K562 (cell line): ENCODE data around the gene CACNA2D3. TPM values are rescaled to one million over a fixed set of nuclear protein-coding genes. Genes with fewer than 3 reads are reported as not detected.

Experiments
- ATAC-seq: fragments of 200-7000 bp; cut with Tn5 transposase; 3 replicates; pipeline ENCODE4 v1.9.1; 2020; ENCODE audit warnings: moderate library complexity
- BruUV-seq: library from RNA; stranded (reverse); fragments of 400-500 nt; replicated peaks from 2 replicates; lab custom pipeline; 2021; lab: Mats Ljungman, UMichigan
- CTCF ChIA-PET: fragments of 300-600 bp; formaldehyde crosslinking; extraction: SDS; loops from one replicate; lab custom pipeline; 2021; ENCODE audit warnings: low intra/inter-chr PET ratio; lab: Yijun Ruan, JAX
- POLR2A ChIA-PET: fragments of 300-600, 350-650 bp; sonication (Branson Sonifier 250); formaldehyde crosslinking; extraction: SDS; loops from one replicate; lab custom pipeline; 2021; ENCODE audit warnings: antibody characterized with exemption, inconsistent platforms; lab: Yijun Ruan, JAX
- DNase-seq, 4 experiments: peaks; one replicate each; pipeline versions ENCODE4 v3.0.0 to v3.0.0-alpha.2; 2011 to 2018; ENCODE audit warnings: low spot score in 3 of 4, mixed read lengths in 3 of 4; ENCODE audit errors: extremely low read depth in 1 of 4
- FAIRE-seq: peaks from 2 replicates; lab custom pipeline; 2011; peaks lifted over from hg19 to GRCh38; lab: Jason Lieb, UNC
- H2AFZ ChIP-seq: 2 replicates; pipeline ENCODE4 v1.6.0; 2011; ENCODE audit warnings: low read depth, low read length, control low read depth, inconsistent platforms
- H3K27ac ChIP-seq: fragments of 200-600 bp; 3 replicates; pipeline ENCODE4 v1.8.0; 2011; ENCODE audit warnings: low read depth, mild to moderate bottlenecking, control low read depth, inconsistent platforms, low read length, moderate library complexity, mixed read lengths; ENCODE audit errors: extremely low read depth
- H3K27me3 ChIP-seq, 2 experiments: fragments of 300-600 bp in 1 of 2; 2 replicates in 1 of 2; 3 replicates in 1 of 2; pipeline versions ENCODE4 v1.6.0 to v1.8.0; 2011; ENCODE audit warnings: inconsistent platforms in 2 of 2, low read length in 2 of 2, mild to moderate bottlenecking in 1 of 2, mixed read lengths in 1 of 2, moderate library complexity in 1 of 2; ENCODE audit not compliant: control insufficient read depth in 2 of 2, insufficient read depth in 2 of 2
- H3K36me3 ChIP-seq: fragments of 300-600 bp; 3 replicates; pipeline ENCODE4 v1.8.0; 2011; ENCODE audit warnings: mild to moderate bottlenecking, low read length, inconsistent platforms; ENCODE audit not compliant: control insufficient read depth, insufficient read depth
- H3K4me1 ChIP-seq, 2 experiments: fragments of 200-600 bp in 1 of 2; replicated peaks in 1 of 2; 2 replicates in 1 of 2; 3 replicates in 1 of 2; pipeline versions ENCODE4 v1.5.1 to v1.8.0; 2011; ENCODE audit warnings: inconsistent platforms in 2 of 2, low read length in 2 of 2, mild to moderate bottlenecking in 1 of 2, mixed read lengths in 1 of 2, moderate library complexity in 1 of 2; ENCODE audit not compliant: control insufficient read depth in 2 of 2, insufficient read depth in 2 of 2
- H3K4me2 ChIP-seq: 2 replicates; pipeline ENCODE4 v1.6.1; 2011; ENCODE audit warnings: low read length, control low read depth, inconsistent platforms, mixed read lengths; ENCODE audit not compliant: insufficient read depth
- H3K4me3 ChIP-seq: fragments of 200-600 bp; sonication (generic), shearing (Covaris generic); 2 replicates; pipeline ENCODE4 v1.5.1; 2016; ENCODE audit warnings: control low read depth, inconsistent platforms
- H3K79me2 ChIP-seq: fragments of 200-600 bp; 3 replicates; pipeline ENCODE4 v1.8.0; 2011; ENCODE audit warnings: low read length, inconsistent platforms; ENCODE audit not compliant: control insufficient read depth, insufficient read depth
- H3K9ac ChIP-seq, 2 experiments: 2 replicates each; pipeline versions ENCODE4 v1.6.0 to v1.6.1; 2011; ENCODE audit warnings: low read depth in 2 of 2, low read length in 2 of 2, control low read depth in 1 of 2, inconsistent platforms in 1 of 2, mild to moderate bottlenecking in 1 of 2, mixed read lengths in 1 of 2; ENCODE audit not compliant: insufficient read depth in 1 of 2
- H3K9me1 ChIP-seq: one replicate; pipeline ENCODE4 v1.6.0; 2011; ENCODE audit warnings: inconsistent platforms, mild to moderate bottlenecking, low read length, moderate library complexity; ENCODE audit not compliant: control insufficient read depth, insufficient read depth
- H3K9me3 ChIP-seq: replicated peaks from 2 replicates; pipeline ENCODE4 v1.5.1; 2011; ENCODE audit warnings: low read depth, low read length, inconsistent platforms; ENCODE audit not compliant: control insufficient read depth, insufficient read depth
- H4K20me1 ChIP-seq: replicated peaks from 2 replicates; pipeline ENCODE4 v1.6.1; 2011; ENCODE audit warnings: low read length, inconsistent platforms, mixed read lengths; ENCODE audit not compliant: control insufficient read depth, insufficient read depth
- BRF2 ChIP-seq: IDR thresholded peaks from 3 replicates; pipeline ENCODE4 v1.6.1; 2011; ENCODE audit warnings: borderline replicate concordance, mild to moderate bottlenecking; ENCODE audit not compliant: insufficient read length, insufficient read depth
- CBX1 ChIP-seq: sonication (generic); IDR thresholded peaks from 2 replicates; pipeline ENCODE4 v1.6.1; 2016; ENCODE audit warnings: antibody characterized with exemption, low read depth, mild to moderate bottlenecking
- CTBP1 ChIP-seq: fragments of 450-650 bp; IDR thresholded peaks from 2 replicates; pipeline ENCODE4 v1.6.1; 2016; ENCODE audit warnings: borderline replicate concordance
- ILK ChIP-seq: fragments of 450-650 bp; IDR thresholded peaks from 2 replicates; pipeline ENCODE4 v1.6.1; 2016; ENCODE audit warnings: missing genetic modification characterization, low read depth, mild to moderate bottlenecking, missing compliant biosample characterization, moderate library complexity, borderline replicate concordance
- LCOR ChIP-seq: sonication (generic); formaldehyde crosslinking; IDR thresholded peaks from 2 replicates; pipeline ENCODE4 v1.8.0; 2022; ENCODE audit warnings: mild to moderate bottlenecking, missing genetic modification reagents
- MAFG ChIP-seq: fragments of 450-650 bp; conservative IDR thresholded peaks from 2 replicates; pipeline ENCODE4 v1.6.1; 2016; ENCODE audit warnings: missing genetic modification characterization, missing compliant biosample characterization
- MBD2 ChIP-seq: sonication (generic); IDR thresholded peaks from 2 replicates; pipeline ENCODE4 v1.6.1; 2016; ENCODE audit warnings: low read depth, borderline replicate concordance
- PHF20 ChIP-seq: fragments of 450-650 bp; IDR thresholded peaks from 2 replicates; pipeline ENCODE4 v1.6.1; 2018; ENCODE audit not compliant: partially characterized antibody
- PURB ChIP-seq: sonication (generic); formaldehyde crosslinking; IDR thresholded peaks from 2 replicates; pipeline ENCODE4 v1.9.0; 2021; ENCODE audit warnings: low read depth, mild to moderate bottlenecking, missing genetic modification reagents
- RBM15 ChIP-seq: fragments of 200-400 bp; formaldehyde crosslinking; IDR thresholded peaks from 2 replicates; pipeline ENCODE4 v1.6.1; 2018; ENCODE audit warnings: mild to moderate bottlenecking, low read length, moderate library complexity; ENCODE audit not compliant: insufficient read depth
- TBP ChIP-seq: optimal IDR thresholded peaks from 2 replicates; pipeline ENCODE3; 2011; ENCODE audit warnings: low read depth, low read length, improper control_type of control experiment
- XRCC3 ChIP-seq: fragments of 450-650 bp; IDR thresholded peaks from 2 replicates; pipeline ENCODE4 v1.6.1; 2017; ENCODE audit warnings: mild to moderate bottlenecking, moderate library complexity
- ZFP1 ChIP-seq: fragments of 450-650 bp; formaldehyde crosslinking; IDR thresholded peaks from 2 replicates; pipeline ENCODE4 v1.4.0; 2020; ENCODE audit warnings: mild to moderate bottlenecking, mixed read lengths
- ZHX1 ChIP-seq: fragments of 150-350 bp; conservative IDR thresholded peaks from 2 replicates; pipeline ENCODE4 v1.6.1; 2014; ENCODE audit warnings: low read length
- ZNF239 ChIP-seq: fragments of 250-450 bp; sonication (Bioruptor Pico); IDR thresholded peaks from 2 replicates; pipeline ENCODE4 v1.4.0; 2020; ENCODE audit warnings: mild to moderate bottlenecking
- ZNF324 ChIP-seq: fragments of 250-450 bp; sonication (Bioruptor Pico); IDR thresholded peaks from 2 replicates; pipeline ENCODE4 v1.4.0; 2020; ENCODE audit warnings: mild to moderate bottlenecking
- ZNF717 ChIP-seq: fragments of 250-450 bp; sonication (Bioruptor Pico); IDR thresholded peaks from 2 replicates; pipeline ENCODE4 v1.5.0; 2021
- ZNF79 ChIP-seq: fragments of 250-450 bp; sonication (Bioruptor Pico); IDR thresholded peaks from 2 replicates; pipeline ENCODE4 v1.4.0; 2020; ENCODE audit warnings: low read depth, mild to moderate bottlenecking, moderate library complexity
- WGBS: fragments of 100-300 bp; shearing (Covaris generic); methylation state at CpG from one replicate; pipeline ENCODE4 v1.1.6; 2016; ENCODE audit warnings: low coverage, mixed read lengths; ENCODE audit not compliant: insufficient coverage; ENCODE audit errors: missing lambda C conversion rate; 5-methylcytosine and 5-hydroxymethylcytosine counted together
- in situ Hi-C: fragments of 300-500 bp; cut with MboI; formaldehyde crosslinking; loops from 4 replicates; pipeline ENCODE4 v1.15.0; 2018; ENCODE audit warnings: inconsistent platforms, mixed read lengths
- intact Hi-C: fragments of 100-400 bp; cut with micrococcal nuclease; formaldehyde crosslinking; loops from 2 replicates; pipeline ENCODE4 v1.14.2; 2022
- polyA plus RNA-seq, 8 experiments: library from polyadenylated mRNA; depleted of rRNA in 4 of 8; stranded (reverse) in 5 of 8; unstranded in 3 of 8; fragments of >200 nt; fragmentation: Nextera tagmentation in 2 of 8; fragmentation: Illumina TruSeq in 1 of 8; extraction: Ambion mirVana in 2 of 8; extraction: Trizol in 1 of 8; gene quantifications; 2 replicates each; pipeline versions ENCODE4 v1.2.1 to v1.2.3, GENCODE V29; 2011 to 2014; ENCODE audit warnings: inconsistent platforms in 1 of 8, missing spikeins in 1 of 8
- total RNA-seq, 7 experiments: library from RNA; depleted of rRNA in 6 of 7; stranded (reverse); fragments of >200 nt in 6 of 7; fragmentation: Illumina TruSeq in 2 of 7; extraction: Trizol in 2 of 7; gene quantifications; 2 replicates each; pipeline versions ENCODE4 v1.2.1 to v1.2.3, GENCODE V29; 2011 to 2021; ENCODE audit warnings: low replicate concordance in 1 of 7

The CACNA2D3 gene
- total and polyA plus RNA-seq, 9 of the 15 experiments (the other 6 are each of a cell fraction or from before 2014, with no cell fraction given) = 0.01 TPM; not detected in 8

GRCh38 chr3:54954022-54954421 is 831.7 kb downstream of the CACNA2D3 start (continued):
- no peak for TF ChIP-seq CTBP1
- no peak for TF ChIP-seq XRCC3
- no peak for TF ChIP-seq PHF20
- no peak for TF ChIP-seq ZNF239 (CRISPR knock-in tag)
- TF ChIP-seq ZHX1 = no peak
- TF ChIP-seq, all 486 proteins: peak for 1

GRCh38 chr3:54954521-54954920 is 832.2 kb downstream of the CACNA2D3 start:
- Histone ChIP-seq H3K79me2 (no peaks in the 10 kb centered on the region), H3K27me3 (no peaks in the 10 kb centered on the region), H3K9me1 (no peaks in the 10 kb centered on the region), H3K9ac (no peak overlapping the region), H3K27ac (no peak overlapping the region), H3K4me2 (no peak overlapping the region), H3K36me3 (no peaks in the 10 kb centered on the region), H3K9me3 (no peaks in the 10 kb centered on the region), H3K4me3 (no peak overlapping the region), H4K20me1 (no peaks in the 10 kb centered on the region), H3K4me1 (no peaks in the 10 kb centered on the region; a peak in 1 of 5 replicates), H2AFZ (no peak overlapping the region)
- no TSS peak for BruUV-seq
- ChIA-PET CTCF (no interaction called here), POLR2A (interaction anchor here (1.2 kb wide), 1 partner anchor 10 kb away, joined by 3 read pairs; no protein-coding TSS in a partner anchor)
- no peak for FAIRE-seq
- in situ Hi-C loops = no loop called here
- DNase-seq = no peak
- WGBS = 0% methylated on average over 4 of the region's 5 CpGs
- ATAC-seq = no peak
- no peak for TF ChIP-seq PURB (CRISPR knock-in tag)
- TF ChIP-seq ZNF79 = no peak
- no peak for TF ChIP-seq ILK (tag)
- TF ChIP-seq ZNF717 (CRISPR knock-in tag) = no peak
- TF ChIP-seq CBX1 = no peak
- no peak for TF ChIP-seq ZFP1
- no peak for TF ChIP-seq TBP
- no peak for TF ChIP-seq BRF2
- no peak for TF ChIP-seq RBM15
- TF ChIP-seq MBD2 = no peak
- TF ChIP-seq ZNF324 (CRISPR knock-in tag) = no peak
- TF ChIP-seq LCOR (CRISPR knock-in tag) = no peak
- TF ChIP-seq MAFG = no peak
- intact Hi-C loops = loop anchor here (5.0 kb wide), 1 partner anchor 228 kb away; no protein-coding TSS in a partner anchor
